Gastrocnemius medialis (tissue), 4 donors: ENCODE data around the gene SOS2.

Experiments used
- CTCF ChIP-seq, 5 experiments: fragments of 450-650 bp in 3 of 5; fragments of 200-600 bp in 2 of 5; sonication (generic) in 2 of 5; IDR thresholded peaks in 4 of 5; conservative IDR thresholded peaks in 1 of 5; 1 replicate in 4 of 5; 2 replicates in 1 of 5; pipeline ENCODE4 v1.5.1; 2016 to 2019; ENCODE audit warnings: antibody characterized with exemption in 5 of 5, mild to moderate bottlenecking in 3 of 5, moderate library complexity in 3 of 5
- POLR2A ChIP-seq, 2 donors: fragments of 450-650 bp; IDR thresholded peaks; one replicate each; pipeline ENCODE4 v1.6.1; 2017; ENCODE audit warnings: antibody characterized with exemption in 2 of 2, mild to moderate bottlenecking in 2 of 2, moderate library complexity in 2 of 2

GRCh38 chr14:50218501-50218900 is 12.9 kb downstream of the SOS2 start:
- no peak for TF ChIP-seq CTCF (IDR thresholded peaks at IDR 0.05 in 4 of 5, conservative IDR thresholded peaks at IDR 0.05 in 1 of 5)
- no peak for TF ChIP-seq POLR2A (IDR thresholded peaks at IDR 0.05)
